PC-9 (cell line): Measurements from ENCODE around the gene SLC16A2. TPM values are rescaled to one million over a fixed set of nuclear protein-coding genes. Genes with fewer than 3 reads are reported as not detected.
"Not testable (repeated sequence)": the region's sequence is repeated elsewhere in the genome, so short reads cannot be mapped to it uniquely, and the experiment has no call there.

ENCODE experiments used
- BruUV-seq: library from RNA; stranded (reverse); fragments of 400-500 nt; replicated peaks from 2 replicates; lab custom pipeline; 2021; lab: Mats Ljungman, UMichigan
- CTCF ChIA-PET: fragments of 300-600 bp; sonication (Branson Sonifier 250); formaldehyde crosslinking; loops from one replicate; lab custom pipeline; 2022; ENCODE audit warnings: antibody characterized with exemption; lab: Charles Lee
- POLR2A ChIA-PET: fragments of 300-600 bp; sonication (Branson Sonifier 250); formaldehyde crosslinking; loops from one replicate; lab custom pipeline; 2022; ENCODE audit warnings: antibody characterized with exemption; ENCODE audit not compliant: unreplicated experiment; lab: Charles Lee
- DNase-seq, 2 experiments: peaks; one replicate each; pipeline versions ENCODE4 v3.0.0 to v3.0.0-alpha.2; 2015 to 2022; ENCODE audit warnings: mixed read lengths in 1 of 2
- H2AFZ ChIP-seq: fragments of 200-600 bp; sonication (generic); 2 replicates; pipeline ENCODE4 v1.8.1; 2017; ENCODE audit warnings: antibody characterized with exemption
- H3F3A ChIP-seq: fragments of 200-600 bp; sonication (generic); 2 replicates; pipeline ENCODE4 v1.8.1; 2017; ENCODE audit warnings: antibody characterized with exemption, mild to moderate bottlenecking, low read depth; ENCODE audit not compliant: insufficient read depth
- H3K27ac ChIP-seq: fragments of 200-600 bp; sonication (generic); 2 replicates; pipeline ENCODE4 v1.6.1; 2016; ENCODE audit warnings: mixed run types
- H3K27me3 ChIP-seq: fragments of 200-600 bp; sonication (generic); 2 replicates; pipeline ENCODE4 v1.6.1; 2016; ENCODE audit warnings: low read depth, mixed run types; ENCODE audit not compliant: insufficient read depth
- H3K36me3 ChIP-seq: fragments of 200-600 bp; sonication (generic); 2 replicates; pipeline ENCODE4 v1.6.1; 2016; ENCODE audit warnings: low read depth, mixed run types
- H3K4me1 ChIP-seq: fragments of 200-600 bp; sonication (generic); replicated peaks from 2 replicates; pipeline ENCODE4 v1.6.1; 2016; ENCODE audit warnings: mixed run types; ENCODE audit not compliant: insufficient read depth
- H3K4me2 ChIP-seq: fragments of 200-600 bp; sonication (generic); 2 replicates; pipeline ENCODE4 v1.6.1; 2017; ENCODE audit warnings: mixed run types
- H3K4me3 ChIP-seq: fragments of 200-600 bp; sonication (generic); 2 replicates; pipeline ENCODE4 v1.6.1; 2016; ENCODE audit warnings: mixed run types
- H3K79me2 ChIP-seq: fragments of 200-600 bp; sonication (generic); 2 replicates; pipeline ENCODE4 v1.6.1; 2017; ENCODE audit warnings: low read depth, mixed run types
- H3K9me2 ChIP-seq: fragments of 200-600 bp; sonication (generic); 2 replicates; pipeline ENCODE4 v1.8.1; 2017; ENCODE audit warnings: mild to moderate bottlenecking; ENCODE audit not compliant: insufficient read depth
- H3K9me3 ChIP-seq: fragments of 200-600 bp; sonication (generic); 2 replicates; pipeline ENCODE4 v1.8.1; 2016; ENCODE audit warnings: low read depth; ENCODE audit not compliant: insufficient read depth
- H4K20me1 ChIP-seq: fragments of 200-600 bp; sonication (generic); 2 replicates; pipeline ENCODE4 v1.8.1; 2017; ENCODE audit not compliant: insufficient read depth
- CTCF ChIP-seq: fragments of 200-600 bp; sonication (generic); conservative IDR thresholded peaks from 2 replicates; pipeline ENCODE4 v1.6.1; 2017; ENCODE audit warnings: mixed run types, antibody characterized with exemption, mild to moderate bottlenecking, moderate library complexity
- EZH2 ChIP-seq: fragments of 200-600 bp; sonication (generic); IDR thresholded peaks from 2 replicates; pipeline ENCODE4 v1.8.0; 2017; ENCODE audit warnings: antibody characterized with exemption, low read depth
- intact Hi-C: fragments of 100-400 bp; cut with micrococcal nuclease; formaldehyde crosslinking; loops from one replicate; pipeline ENCODE4 v1.10.0; 2022; ENCODE audit not compliant: unreplicated experiment
- total RNA-seq: library from RNA; stranded (reverse); gene quantifications from 2 replicates; pipeline ENCODE4 v1.2.3, GENCODE V29; 2021

Gene SLC16A2
- total RNA-seq, 1 experiment from 2014 or later, result not detected

- POLR2A ChIA-PET, result no interaction called here
- H3K27ac ChIP-seq, result no peak overlapping the region
- no TSS peak for BruUV-seq
These were observed 90.4 kb downstream of the SLC16A2 start for GRCh38 chrX:74511704-74512103.

GRCh38 chrX:74514384-74514783 lies 93.1 kb downstream of the SLC16A2 start:
- ChIA-PET POLR2A (no interaction called here), CTCF (no interaction called here)
- TF ChIP-seq EZH2, result no peak
- no peak for TF ChIP-seq CTCF
- H3K27ac ChIP-seq, result no peak overlapping the region
- H3K4me1 ChIP-seq, result no peaks in the 10 kb centered on the region
- H3K79me2 ChIP-seq, result no peaks in the 10 kb centered on the region
- H4K20me1 ChIP-seq, result no peaks in the 10 kb centered on the region
- H3K27me3 ChIP-seq, result no peaks in the 10 kb centered on the region
- H3K36me3 ChIP-seq, result no peaks in the 10 kb centered on the region
- no peak for DNase-seq
- H2AFZ ChIP-seq, result no peak overlapping the region
- H3K9me3 ChIP-seq, result no peaks in the 10 kb centered on the region
- H3K4me3 ChIP-seq, result no peak overlapping the region
- no peaks in the 10 kb centered on the region for H3K9me2 ChIP-seq
- H3F3A ChIP-seq, result no peaks in the 10 kb centered on the region
- BruUV-seq, result no TSS peak
- no peak overlapping the region for H3K4me2 ChIP-seq
- intact Hi-C loops, result no loop called here

More at GRCh38 chrX:74511704-74512103, 90.4 kb downstream of the SLC16A2 start:
- intact Hi-C loops, result no loop called here
- Histone ChIP-seq H4K20me1 (no peaks in the 10 kb centered on the region), H3K9me3 (no peaks in the 10 kb centered on the region), H3K4me3 (no peak overlapping the region), H2AFZ (no peak overlapping the region), H3K36me3 (no peaks in the 10 kb centered on the region), H3F3A (no peaks in the 10 kb centered on the region), H3K9me2 (no peaks in the 10 kb centered on the region), H3K4me1 (no peaks in the 10 kb centered on the region), H3K79me2 (no peaks in the 10 kb centered on the region), H3K27me3 (no peaks in the 10 kb centered on the region), H3K4me2 (no peak overlapping the region)
- TF ChIP-seq CTCF (no peak), EZH2 (no peak)
- DNase-seq, result no peak
- CTCF ChIA-PET, result no interaction called here

GRCh38 chrX:74515356-74515755 lies 94.1 kb downstream of the SLC16A2 start:
- no peak overlapping the region for H3K27ac ChIP-seq
- no peak overlapping the region for H3K4me3 ChIP-seq
- no peak for DNase-seq
- H3K27me3 ChIP-seq, result no peaks in the 10 kb centered on the region
- H3F3A ChIP-seq, result no peaks in the 10 kb centered on the region
- intact Hi-C loops, result no loop called here
- ChIA-PET POLR2A (no interaction called here), CTCF (no interaction called here)
- no peaks in the 10 kb centered on the region for H3K79me2 ChIP-seq
- no peaks in the 10 kb centered on the region for H3K9me3 ChIP-seq
- no peaks in the 10 kb centered on the region for H3K9me2 ChIP-seq
- no peaks in the 10 kb centered on the region for H3K4me1 ChIP-seq
- no peak overlapping the region for H3K4me2 ChIP-seq
- H4K20me1 ChIP-seq, result no peaks in the 10 kb centered on the region
- no TSS peak for BruUV-seq
- TF ChIP-seq EZH2 (no peak), CTCF (no peak)
- no peaks in the 10 kb centered on the region for H3K36me3 ChIP-seq
- H2AFZ ChIP-seq, result no peak overlapping the region

GRCh38 chrX:74516013-74516412 lies 94.7 kb downstream of the SLC16A2 start:
- H3K79me2 ChIP-seq, H3K36me3 ChIP-seq, CTCF ChIA-PET, H3K4me1 ChIP-seq, H3K4me2 ChIP-seq, POLR2A ChIA-PET, H3K9me2 ChIP-seq, DNase-seq, H3K27me3 ChIP-seq, H4K20me1 ChIP-seq, H3K9me3 ChIP-seq, H3K4me3 ChIP-seq, H2AFZ ChIP-seq, intact Hi-C loops, BruUV-seq, H3K27ac ChIP-seq, H3F3A ChIP-seq: not testable (repeated sequence)
